ENCODE results near the gene ARSG.

The ARSG gene

DNA sequence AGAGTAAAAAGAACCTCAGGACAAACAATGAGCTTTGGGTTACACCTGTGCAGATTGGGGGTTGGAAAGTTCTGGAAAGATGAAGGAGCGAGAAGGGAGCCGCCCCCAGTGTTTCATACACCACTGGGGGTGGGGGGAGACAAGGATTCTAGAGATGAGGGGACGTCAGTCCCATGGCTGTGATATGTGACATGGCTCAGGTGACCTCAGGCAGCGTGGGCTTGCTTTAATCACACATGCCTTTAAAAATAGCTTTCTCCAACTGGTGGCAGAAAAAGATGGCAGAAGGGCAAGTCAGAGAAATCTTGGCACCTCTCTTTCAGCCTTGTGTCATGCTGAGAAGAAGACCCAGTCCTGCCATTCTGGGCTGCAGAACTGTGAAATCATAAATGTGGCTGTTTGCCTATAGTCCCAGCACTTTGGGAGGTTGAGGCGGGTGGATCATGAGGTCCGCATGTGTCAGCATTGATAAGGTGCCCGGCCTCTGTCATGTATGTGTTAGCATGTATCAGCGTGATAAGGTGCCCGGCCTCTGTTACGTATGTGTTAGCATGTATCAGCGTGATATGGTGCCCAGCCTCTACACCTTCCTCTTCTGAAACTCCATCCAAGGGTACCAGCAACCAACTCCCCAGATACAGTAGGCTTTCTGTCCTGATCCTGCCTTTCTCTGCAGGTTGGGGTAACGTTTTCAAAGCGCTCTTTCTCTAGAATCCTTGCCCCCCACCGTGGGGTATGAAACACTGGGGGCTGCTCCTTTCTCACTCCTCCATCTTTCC, 141.0 kb downstream of the ARSG start:
- no peak for DNase-seq

DNA sequence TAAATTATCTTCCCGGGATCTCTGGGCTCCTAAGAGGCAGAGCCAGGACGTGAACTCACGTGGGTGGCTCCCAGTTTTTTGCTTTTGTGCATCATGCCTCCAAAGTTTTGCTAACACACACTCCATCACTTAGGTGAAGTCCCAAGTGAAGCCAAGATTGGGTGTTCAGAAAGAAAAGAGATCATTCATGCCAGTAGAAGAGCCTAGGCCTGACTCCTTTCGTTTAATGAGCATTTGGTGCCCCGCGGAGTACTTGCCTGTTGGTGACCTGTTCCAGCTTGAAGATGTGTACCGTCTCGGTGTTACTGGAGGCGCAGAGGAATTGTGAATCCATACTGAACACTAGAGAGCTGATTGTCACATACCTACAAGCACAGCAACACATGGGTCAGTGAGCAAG, 141.9 kb downstream of the ARSG start:
- no peak for DNase-seq

DNA sequence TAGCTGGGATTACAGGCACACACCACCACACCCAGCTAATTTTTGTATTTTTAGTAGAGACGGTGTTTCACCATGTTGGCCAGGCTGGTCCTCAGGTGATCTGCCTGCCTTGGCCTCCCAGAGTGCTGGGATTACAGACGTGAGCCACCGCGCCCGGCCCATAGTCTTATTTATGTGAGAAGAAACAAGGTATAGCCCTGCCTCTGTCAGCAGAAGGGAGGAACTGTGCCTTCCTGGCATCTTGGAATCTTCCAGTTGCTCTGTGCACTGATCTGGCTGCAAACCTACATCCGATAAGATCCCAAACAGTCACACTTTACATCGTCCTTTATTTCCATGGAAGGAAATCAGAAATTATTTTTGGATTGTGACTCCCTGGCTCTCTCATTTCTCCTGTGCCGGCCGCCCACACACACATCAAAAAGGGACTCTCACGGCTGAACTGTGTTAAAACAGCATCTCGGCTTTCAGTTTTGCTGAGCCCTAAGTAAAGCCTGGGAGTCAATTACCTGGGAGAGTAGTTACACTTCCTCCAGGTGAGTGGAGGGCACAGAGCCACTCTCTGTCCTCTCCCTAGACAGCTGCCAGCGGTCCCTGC, 142.7 kb downstream of the ARSG start:
- no peak for DNase-seq

DNA sequence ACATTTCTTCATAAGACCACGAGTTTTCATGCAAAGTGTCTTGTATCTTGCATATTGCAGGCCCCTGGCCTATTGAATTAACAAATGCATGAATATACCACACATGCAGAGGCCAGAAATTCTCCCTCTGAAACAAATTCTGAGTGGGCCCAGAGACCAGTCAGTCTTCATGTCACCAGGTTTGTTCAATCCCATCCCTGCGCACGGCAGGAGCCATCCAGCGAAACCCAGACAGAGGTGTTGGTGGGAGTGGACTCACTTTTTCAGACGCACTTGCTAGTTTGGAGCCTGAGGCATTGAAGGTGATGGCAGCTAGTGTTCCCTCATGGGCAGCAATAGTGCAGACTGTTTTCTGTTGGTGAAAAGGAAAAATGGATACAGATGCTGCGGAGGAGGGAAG, 144.1 kb downstream of the ARSG start:
- no peak for DNase-seq

DNA sequence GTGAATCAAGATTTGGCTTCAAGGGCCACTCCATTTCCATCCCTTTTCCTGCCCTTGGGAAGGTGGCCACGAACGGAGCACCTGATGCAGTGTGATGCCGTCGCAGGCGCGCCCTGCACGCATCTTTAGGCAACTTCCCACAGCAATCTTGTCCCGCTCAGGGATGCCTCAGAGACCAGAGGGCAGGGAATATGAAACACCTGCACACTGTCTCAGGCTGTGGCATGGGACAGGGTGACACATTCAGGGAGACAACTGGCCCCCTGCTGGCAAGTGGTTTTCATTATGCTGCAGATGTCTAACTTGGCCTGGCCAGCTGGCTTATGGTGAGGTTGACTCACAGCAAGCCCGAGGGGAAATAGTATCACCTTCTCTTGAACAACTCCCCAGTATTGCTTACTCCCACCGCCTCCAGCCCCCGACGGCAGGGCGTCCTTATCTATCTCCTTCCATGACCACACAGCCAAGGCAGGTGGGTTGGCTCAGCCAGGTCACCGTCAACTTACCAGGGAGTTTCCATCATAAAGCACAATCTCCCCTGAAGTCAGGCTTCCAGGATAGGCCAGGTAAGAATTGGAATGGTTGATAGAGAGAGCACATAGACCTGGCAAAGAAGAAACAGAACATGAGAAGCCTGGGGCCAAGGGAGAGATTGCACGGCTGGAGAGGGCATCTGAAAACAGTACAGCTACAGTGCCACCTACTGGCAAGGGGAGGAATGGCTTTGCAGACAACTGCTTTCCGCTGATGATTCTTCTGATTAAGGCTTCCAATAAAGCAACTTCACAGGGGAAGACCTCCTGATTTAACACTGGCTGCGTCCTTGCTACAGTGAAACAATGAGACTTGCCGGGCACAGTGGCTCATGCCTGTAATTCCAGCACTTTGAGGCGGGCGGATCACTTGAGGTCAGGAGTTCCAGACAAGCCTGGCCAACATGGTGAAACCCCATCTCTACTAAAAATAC, 144.9 kb downstream of the ARSG start:
- DNase-seq = peak; percentile 57

DNA sequence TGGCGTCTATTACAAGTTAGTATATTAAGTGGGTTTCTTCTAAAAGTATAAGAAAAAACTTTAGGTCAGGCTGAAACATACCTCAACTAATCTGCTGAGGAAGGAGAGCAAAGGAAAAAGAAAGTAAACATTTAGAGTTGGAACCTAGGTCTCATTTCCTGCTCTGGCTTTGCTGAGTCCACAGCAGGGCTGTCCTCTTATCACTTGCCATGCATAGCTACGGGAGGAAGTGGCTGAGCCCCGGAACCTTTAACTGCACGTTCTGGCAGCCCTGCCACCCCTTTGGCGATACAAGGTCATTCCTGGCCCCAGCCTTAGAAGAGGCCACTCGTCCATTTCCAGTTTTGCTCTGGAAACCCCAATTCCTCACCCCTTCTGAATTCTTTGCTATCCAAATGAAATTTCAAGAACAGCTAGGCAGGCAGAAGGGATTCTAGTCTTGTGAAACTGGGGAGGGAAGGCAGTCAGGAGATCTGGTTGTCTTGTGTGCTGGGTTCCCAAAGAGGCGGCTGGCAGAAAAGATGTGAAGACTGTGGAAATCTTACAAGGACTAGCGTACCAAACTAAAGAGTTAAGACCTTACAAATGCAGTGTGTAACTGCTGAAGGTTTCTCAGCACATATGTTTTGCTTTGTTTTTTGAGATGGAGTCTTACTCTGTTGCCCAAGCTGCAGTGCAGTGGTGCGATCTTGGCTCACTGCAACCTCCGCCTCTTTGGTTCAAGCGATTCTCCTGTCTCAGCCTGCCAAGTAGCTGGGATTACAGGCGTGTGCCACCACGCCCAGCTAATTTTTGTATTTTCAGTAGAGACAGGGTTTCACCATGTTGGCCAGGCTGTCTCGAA, 146.9 kb downstream of the ARSG start:
- no peak for DNase-seq

DNA sequence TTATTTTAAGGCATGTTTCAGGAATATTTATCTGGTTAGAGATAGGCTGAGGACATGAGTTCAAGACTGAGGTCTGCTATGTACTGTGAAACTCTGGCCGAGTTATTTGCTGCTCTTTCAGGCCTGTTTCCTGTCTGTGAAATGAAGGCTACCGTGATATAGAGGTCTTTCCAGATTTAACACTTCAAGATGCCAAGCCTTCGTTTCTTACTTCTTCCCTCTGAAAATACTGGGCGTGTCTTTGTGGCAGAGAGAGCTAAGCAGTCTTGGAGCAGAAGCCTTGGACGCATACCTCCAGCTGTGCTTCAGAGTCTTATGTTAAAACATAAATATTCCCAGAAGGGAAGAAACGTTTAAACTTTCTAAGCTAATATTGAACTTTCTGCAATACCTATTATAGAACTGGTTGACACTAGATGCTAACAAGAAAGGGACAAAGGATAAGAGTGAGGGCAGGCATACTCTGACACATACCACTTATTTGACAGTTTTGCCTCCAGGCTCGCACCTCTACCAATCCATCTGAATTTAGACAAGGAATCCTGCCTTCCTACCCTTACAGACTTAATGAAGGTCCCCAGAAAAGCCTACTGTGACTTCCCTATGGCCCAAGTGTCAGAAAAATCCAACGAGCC, 148.5 kb downstream of the ARSG start:
- DNase-seq = no peak

DNA sequence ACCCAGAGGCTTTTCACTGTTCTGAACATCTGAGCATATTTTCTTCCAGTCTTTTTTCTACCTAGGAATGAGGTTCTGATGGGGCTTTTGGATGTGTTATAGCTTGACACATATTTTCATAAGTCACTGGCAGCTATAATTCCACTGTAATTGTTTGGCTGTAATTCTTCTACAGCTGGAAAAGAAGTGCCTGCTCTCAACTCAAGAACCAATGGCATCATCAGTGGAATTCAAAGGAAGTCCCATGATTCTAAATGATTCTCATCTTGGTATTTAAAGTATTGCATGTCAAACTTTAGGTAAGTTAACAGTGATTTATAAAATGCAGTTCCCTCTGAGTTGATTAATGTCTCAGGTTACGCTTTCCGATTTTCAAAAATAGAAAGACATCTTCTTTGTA, 149.2 kb downstream of the ARSG start:
- DNase-seq = no peak

DNA sequence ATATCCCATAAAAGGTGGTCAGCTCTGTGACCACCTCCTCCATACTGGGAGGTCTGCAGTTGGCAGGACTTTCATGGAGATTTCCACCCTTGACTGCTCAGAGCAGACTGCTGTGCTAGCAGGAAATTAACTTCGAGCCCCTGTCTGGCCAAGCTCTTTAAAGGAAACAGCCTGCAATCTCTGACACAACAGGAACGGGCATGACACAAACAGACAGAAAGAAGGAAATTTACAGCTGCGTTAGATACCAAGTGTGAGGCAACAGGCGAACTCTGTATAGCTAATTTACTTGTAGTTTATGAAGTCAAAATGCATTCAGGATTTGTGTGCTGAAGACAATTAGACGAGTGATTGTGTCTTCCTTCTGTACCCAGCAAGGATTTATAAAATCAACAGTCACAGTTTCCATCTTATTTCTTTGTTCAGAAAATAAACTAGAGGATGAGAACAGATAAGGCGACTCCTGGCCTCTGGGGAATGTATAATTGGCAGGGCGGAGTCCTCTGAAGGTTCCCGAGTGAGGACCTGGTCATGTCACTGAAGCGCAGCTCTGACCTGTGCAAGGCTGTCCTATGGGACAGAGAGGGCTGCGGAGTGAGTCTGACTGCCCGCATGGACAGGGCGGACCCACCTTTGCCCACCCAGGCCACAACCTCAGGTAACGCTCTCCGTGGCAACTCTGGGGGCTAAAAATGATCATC, 149.9 kb downstream of the ARSG start:
- no peak for DNase-seq

DNA sequence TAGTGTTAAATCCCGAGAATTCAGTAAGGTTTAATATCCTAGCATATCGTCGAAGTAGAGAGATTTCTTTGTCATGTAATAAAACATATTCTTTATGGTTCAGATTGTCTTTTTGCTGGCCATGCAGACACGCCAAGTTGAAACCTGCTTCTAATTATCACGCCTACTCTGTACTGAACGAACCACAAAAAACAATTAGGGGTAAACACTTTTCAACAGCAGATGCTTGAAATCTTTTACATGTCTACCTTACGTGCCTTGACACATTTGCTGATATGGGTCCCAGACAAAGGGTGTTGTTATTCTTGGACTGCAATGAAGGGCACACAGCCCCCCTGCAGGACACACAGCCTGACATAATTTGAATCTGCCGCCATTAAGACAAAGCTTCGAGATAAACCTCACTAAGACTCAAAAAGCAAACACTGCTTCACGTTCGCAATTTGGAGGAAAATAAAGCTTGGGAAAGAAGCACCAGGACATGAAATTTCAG, 152.7 kb downstream of the ARSG start:
- DNase-seq = no peak

DNA sequence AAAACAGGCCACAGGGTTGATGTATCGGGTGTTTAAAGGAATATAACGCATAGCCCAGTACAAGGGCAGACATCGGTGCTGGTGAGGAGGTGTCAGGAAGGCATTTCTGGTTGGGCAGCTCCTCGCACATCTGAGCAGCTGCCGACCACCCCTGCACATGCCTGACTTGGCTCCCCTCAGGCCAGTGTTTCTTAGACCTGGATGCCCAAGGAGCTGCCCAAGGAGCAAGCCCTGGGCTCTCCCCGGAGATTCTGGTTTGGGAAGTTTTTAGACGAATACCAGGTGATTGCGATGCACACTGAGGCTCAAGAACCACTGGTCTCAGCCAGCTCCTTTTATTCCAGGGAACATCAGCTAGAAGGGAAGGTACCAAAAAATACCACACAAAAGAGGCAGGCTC, 154.4 kb downstream of the ARSG start:
- no peak for DNase-seq

DNA sequence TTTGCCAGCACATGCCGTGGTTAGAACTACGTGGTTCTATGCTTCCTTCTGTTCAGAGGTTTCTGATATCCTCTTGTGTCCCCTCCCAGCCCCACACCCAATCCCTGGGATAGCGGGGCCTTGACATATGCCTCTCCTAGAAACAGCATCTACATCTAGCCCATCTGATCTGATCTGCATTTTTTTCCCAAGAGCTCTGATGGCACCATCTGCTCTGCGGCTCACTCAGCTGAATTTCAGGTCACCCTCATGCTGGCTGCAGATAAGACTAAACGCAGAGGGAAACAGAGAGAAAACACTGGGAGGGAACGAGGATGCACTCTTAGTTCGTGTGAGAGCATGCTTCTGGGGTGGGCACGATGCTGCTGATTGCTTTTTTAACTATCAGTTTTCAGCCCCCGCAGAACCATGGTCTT, 155.3 kb downstream of the ARSG start:
- DNase-seq = no peak

DNA sequence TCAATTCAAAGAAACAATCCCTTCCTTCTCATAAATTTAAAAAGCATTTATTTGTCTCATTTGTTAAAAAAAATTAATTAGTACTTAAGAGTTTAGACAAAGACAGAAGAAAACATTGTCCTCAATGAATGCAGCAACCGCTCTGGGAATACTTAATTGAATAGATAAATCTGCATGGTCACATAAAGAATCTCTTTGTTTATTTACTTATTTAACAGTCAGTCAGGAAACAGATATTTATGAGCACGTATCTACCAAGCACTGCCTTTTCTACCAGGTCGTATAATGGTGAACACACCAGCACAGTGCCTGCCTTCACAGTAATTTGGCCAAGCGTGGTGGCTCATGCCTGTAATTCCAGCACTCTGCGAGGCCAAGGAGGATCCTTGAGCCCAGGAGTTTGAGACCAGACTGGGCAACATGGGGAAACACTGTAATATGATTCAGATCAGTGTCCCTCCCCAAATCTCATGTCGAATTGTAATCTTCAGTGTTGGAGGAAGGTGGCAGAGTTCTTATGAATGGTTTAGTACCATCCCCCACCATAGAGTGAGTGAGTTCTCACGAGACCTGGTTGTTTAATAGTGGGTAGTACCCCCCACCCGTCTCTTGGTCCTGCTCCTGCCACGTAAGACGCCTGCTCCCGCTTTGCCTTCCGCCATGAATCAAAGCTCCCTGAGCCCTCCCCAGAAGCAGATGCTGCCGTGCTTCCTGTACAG, 157.9 kb downstream of the ARSG start:
- no peak for DNase-seq

DNA sequence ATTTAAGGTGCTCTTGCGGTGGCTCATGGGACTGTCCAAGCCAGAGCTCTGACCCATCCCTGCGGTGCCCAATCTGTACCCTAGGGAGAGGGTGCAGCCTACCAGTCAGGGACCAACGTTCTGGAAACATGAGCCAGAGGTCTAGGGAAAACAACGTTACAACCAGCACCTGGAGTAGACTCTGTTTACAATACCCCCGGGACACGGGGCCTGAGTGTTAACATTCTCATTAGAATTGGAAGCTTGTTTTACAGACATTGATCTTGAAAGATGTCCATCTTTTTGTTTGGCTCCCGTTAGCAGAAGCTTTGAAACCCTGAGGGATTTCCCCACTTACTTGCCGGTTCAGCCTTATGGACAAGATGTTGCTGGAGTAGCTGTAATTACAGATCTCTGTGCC, 159.1 kb downstream of the ARSG start:
- DNase-seq = no peak

DNA sequence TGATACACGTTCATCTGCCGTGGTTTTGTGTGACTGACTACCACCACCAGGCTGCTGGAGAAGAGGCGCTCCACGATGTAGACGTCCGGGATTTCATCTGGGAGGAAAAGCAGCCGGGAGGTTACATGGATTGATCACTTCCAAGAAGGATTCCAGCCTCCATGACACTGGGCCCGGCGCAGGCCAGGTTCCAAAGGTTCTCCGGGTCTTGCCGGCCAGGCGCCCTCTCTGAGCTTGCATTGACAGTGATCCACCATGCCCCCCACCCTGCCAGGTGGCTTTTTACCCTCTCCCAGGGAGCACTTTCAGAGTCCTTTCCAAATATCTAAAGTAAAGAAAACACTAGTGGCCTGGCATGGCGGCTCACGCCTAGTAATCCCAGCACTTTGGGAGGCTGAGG, 159.5 kb downstream of the ARSG start:
- DNase-seq = no peak

DNA sequence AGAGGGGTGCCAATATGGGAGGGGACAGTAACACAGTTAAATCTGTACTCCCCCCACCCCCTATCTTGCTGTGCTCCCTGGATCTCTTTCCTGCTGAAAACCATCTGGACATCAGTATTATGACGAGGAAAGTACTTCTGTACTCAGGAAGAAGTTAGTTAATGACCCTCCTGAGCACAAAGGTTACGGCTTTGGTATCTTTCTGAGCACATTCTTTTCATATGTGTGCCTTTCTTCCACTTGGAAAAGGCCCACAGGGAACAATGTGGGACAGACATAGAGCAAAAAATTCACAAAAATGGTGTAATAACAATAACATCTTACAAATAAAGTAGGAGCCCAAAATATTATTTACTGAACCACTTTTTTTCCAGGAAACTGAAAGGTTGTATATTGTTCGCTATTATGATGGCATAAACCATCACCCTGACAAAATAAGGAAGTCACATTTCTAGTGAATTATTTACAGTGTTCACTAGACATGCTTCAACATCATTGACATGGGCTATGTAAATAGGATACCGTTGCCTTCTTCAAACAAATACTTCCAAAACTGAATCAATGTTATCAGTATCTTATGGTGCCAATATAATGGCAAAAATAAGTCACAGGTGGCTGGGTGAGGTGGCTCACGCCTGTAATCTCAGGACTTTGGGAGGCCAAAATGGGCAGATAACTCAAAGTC, 160.5 kb downstream of the ARSG start:
- DNase-seq = no peak

DNA sequence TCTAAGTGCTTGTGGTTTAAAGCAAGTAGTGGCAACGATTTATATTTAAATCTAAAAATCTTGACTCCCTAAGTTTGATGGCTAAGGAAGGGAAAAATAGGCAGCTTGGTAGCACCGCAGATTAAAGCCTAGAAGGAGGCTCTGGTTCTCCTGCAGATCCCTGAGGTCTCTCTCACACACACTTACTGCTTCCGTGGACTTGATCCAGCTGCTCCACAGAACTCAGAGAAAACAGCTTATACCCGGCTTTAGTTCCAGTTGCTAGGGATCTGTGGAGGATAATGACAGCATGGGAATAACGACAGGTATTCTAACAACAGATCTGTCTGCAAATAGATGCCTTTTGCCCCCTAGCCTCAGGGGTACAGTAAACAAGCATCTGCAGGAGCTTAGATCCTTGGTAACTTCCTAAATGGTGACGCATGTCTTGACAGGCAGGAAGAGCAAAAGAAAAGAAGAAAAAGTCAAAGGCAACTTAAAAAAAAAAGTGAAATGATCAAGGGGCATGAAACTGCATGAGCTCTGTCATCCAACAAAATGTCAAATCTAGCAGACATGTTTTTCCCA, 161.5 kb downstream of the ARSG start:
- no peak for DNase-seq

DNA sequence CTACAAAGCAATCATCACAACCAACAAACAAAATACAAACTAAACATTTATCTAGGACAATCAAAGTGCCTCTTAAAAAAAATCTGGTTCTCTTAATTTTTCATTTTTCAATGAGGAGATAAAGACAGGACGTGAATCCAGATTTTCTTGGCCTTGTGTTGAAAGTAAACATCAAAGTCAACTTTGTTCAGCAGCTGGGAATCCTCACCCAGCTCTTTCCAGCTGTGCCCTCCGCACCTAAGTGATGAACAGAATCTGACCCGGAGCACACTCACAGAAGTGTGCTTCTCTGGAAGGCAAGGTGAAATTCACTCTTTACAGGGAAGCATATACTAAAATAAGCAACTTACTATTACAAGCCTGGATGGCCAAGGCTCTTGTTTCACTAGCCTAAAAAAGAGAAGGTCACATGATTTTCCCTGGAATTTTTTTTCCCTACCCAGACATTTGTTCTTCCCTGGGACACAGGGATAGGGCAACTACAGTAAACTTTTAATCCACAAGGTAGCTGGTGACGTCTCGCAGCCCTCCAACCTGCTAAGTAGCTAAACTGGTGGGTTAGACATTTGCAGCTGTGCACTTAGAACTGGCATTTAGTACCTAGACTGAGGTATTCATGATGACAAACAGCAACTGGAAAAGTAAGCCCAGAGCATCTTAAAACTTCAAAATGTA, 162.8 kb downstream of the ARSG start:
- DNase-seq = no peak

DNA sequence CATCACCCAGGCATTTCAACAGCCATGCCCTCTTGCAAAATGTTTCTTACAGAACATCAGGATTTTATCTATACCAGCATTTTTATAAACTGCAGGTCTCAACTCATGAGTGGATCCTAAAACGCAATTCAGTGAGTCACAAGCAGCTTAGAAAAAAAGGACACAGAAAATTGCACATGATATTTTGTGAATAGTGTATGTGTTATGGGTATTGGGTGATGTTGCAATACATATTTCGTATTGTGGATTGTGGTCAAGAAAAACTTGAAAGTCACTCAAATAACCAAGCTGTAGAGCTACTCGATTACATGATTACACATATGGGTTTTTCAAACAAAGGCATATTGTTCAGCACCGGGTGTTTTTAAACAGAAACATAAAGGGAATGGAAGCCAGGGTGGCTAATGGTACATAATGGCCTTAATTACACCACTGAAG, 164.6 kb downstream of the ARSG start:
- DNase-seq = no peak
